CD1c-positive myeloid dendritic cell (primary cell): Measurements from ENCODE around the gene CEP192.

ENCODE experiments used
- DNase-seq: peaks from one replicate; pipeline ENCODE4 v3.0.0-alpha.2; 2016; ENCODE audit errors: extremely low spot score

CEP192 gene

GRCh38 chr18:13138420-13139139, 147.4 kb downstream of the CEP192 start:
- DNase-seq = no peak

GRCh38 chr18:13139885-13140450, 148.8 kb downstream of the CEP192 start:
- DNase-seq = no peak

GRCh38 chr18:13141209-13141608, 150.0 kb downstream of the CEP192 start:
- peak; percentile 1 for DNase-seq

- DNase-seq = peak; percentile 3
Measured at GRCh38 chr18:13145636-13146190, 154.6 kb downstream of the CEP192 start.

- DNase-seq = peak; percentile 32
Measured at GRCh38 chr18:13147130-13147529, 156.0 kb downstream of the CEP192 start.

GRCh38 chr18:13151656-13152055, 160.5 kb downstream of the CEP192 start:
- no peak for DNase-seq

GRCh38 chr18:13158428-13158827, 167.3 kb downstream of the CEP192 start:
- DNase-seq = no peak

GRCh38 chr18:13159579-13159978, 168.4 kb downstream of the CEP192 start:
- DNase-seq = peak; percentile 74

GRCh38 chr18:13161276-13161899, 170.2 kb downstream of the CEP192 start:
- DNase-seq = no peak

GRCh38 chr18:13163167-13163927, 172.2 kb downstream of the CEP192 start:
- no peak for DNase-seq

GRCh38 chr18:13164406-13164805, 173.2 kb downstream of the CEP192 start:
- DNase-seq = no peak

- DNase-seq = no peak
Measured at GRCh38 chr18:13165636-13166423, 174.7 kb downstream of the CEP192 start.

GRCh38 chr18:13173578-13174145, 182.5 kb downstream of the CEP192 start:
- DNase-seq = no peak
